Osteoblast (primary cell): ENCODE results near the gene MPV17L2. TPM values are rescaled to one million over a fixed set of nuclear protein-coding genes. Genes with fewer than 3 reads are reported as not detected.

Experiments
- DNase-seq: peaks from one replicate; pipeline ENCODE4 v3.0.0; 2011; ENCODE audit warnings: low spot score, mixed read lengths; ENCODE audit not compliant: insufficient read length; ENCODE audit errors: missing footprints
- H2AFZ ChIP-seq: 2 replicates; pipeline ENCODE4 v1.6.0; 2011; ENCODE audit warnings: mild to moderate bottlenecking, low read length
- H3K27ac ChIP-seq: 2 replicates; pipeline ENCODE4 v1.5.1; 2011; ENCODE audit warnings: mild to moderate bottlenecking, low read depth, low read length, moderate library complexity
- H3K27me3 ChIP-seq: 2 replicates; pipeline ENCODE4 v1.6.0; 2012; ENCODE audit warnings: mild to moderate bottlenecking, control low read depth, inconsistent platforms, low read length, moderate library complexity; ENCODE audit not compliant: insufficient read depth
- H3K36me3 ChIP-seq: 2 replicates; pipeline ENCODE4 v1.5.1; 2011; ENCODE audit warnings: mild to moderate bottlenecking, low read length, control low read depth, moderate library complexity; ENCODE audit not compliant: insufficient read depth
- H3K4me1 ChIP-seq: 2 replicates; pipeline ENCODE4 v1.5.1; 2011; ENCODE audit warnings: mild to moderate bottlenecking, low read length, control low read depth, moderate library complexity; ENCODE audit not compliant: insufficient read depth
- H3K4me2 ChIP-seq: 2 replicates; pipeline ENCODE4 v1.6.0; 2011; ENCODE audit warnings: mild to moderate bottlenecking, low read length; ENCODE audit not compliant: insufficient read depth
- H3K4me3 ChIP-seq: fragments of 200-600 bp; sonication (generic); 3 replicates; pipeline ENCODE4 v1.5.1; 2012; ENCODE audit warnings: mild to moderate bottlenecking, low read length, inconsistent platforms; ENCODE audit not compliant: insufficient read depth
- H3K79me2 ChIP-seq: 2 replicates; pipeline ENCODE4 v1.6.0; 2012; ENCODE audit warnings: mild to moderate bottlenecking, low read length, control low read depth, inconsistent platforms; ENCODE audit not compliant: insufficient read depth
- H3K9me3 ChIP-seq: 2 replicates; pipeline ENCODE4 v1.5.1; 2011; ENCODE audit warnings: low read depth, low read length, control low read depth
- H4K20me1 ChIP-seq: 2 replicates; pipeline ENCODE4 v1.6.0; 2012; ENCODE audit warnings: mild to moderate bottlenecking, low read length, control low read depth; ENCODE audit not compliant: insufficient read depth
- total RNA-seq: library from RNA; depleted of rRNA; stranded (reverse); fragments of >200 nt; gene quantifications from 2 replicates; pipeline ENCODE4 v1.2.3, GENCODE V29; 2012
- TF ChIP-seq, protein P1 (sequence below): IDR thresholded peaks from 2 replicates; pipeline ENCODE4 v1.5.1; 2011; ENCODE audit warnings: mild to moderate bottlenecking, low read depth, low read length, moderate library complexity; ENCODE audit errors: extremely low read depth

MPV17L2 gene
- total RNA-seq, 1 donor: 8.3 TPM

DNA sequence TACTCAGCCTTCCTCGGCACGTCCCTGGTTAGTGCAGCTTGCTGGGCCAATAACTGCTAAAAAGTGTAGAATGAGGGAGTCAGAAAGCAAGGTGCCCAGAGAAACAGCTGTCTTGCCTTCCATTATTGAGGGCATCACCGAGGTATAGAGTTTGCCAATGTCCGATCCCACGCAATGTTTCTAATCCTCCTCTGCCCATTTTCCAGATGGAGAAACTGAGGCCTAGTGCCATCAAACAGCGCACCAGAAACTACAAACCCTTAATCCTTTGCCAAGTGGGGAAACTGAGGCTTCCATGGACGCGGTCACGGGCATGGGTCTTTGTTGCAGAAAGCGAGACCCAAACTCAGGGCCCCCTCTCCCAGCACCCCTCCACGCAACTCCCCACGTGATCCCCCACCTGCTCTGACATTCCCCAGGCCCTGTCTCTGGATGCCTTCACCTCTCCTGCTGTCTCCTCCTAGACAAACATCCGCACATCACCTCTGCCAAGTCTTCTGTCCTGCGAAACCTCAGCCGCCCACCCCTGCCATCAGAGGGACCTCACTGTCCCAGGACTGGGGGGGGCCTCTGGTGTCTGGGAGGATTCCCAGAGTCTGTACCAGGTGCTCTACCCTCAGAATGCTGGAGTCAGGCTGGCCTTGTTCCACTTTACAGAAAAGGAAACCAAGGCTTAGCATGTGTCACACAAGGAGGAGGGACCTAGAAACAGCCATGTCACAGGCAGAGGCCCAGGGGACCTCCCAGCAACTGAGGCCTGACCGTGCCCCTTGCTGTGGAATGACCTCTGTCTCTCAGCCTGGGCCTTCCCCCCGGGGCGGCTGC is 34.1 kb downstream of the MPV17L2 start:
- no peaks in the 10 kb centered on the region for H3K9me3 ChIP-seq
- DNase-seq: peak; percentile 3
- no peak overlapping the region for H3K4me2 ChIP-seq
- peaks cover 12% of the 10 kb centered on the region for H3K4me1 ChIP-seq
- no peaks in the 10 kb centered on the region for H3K36me3 ChIP-seq
- no peak overlapping the region for H2AFZ ChIP-seq
- TF ChIP-seq, protein P1, sequence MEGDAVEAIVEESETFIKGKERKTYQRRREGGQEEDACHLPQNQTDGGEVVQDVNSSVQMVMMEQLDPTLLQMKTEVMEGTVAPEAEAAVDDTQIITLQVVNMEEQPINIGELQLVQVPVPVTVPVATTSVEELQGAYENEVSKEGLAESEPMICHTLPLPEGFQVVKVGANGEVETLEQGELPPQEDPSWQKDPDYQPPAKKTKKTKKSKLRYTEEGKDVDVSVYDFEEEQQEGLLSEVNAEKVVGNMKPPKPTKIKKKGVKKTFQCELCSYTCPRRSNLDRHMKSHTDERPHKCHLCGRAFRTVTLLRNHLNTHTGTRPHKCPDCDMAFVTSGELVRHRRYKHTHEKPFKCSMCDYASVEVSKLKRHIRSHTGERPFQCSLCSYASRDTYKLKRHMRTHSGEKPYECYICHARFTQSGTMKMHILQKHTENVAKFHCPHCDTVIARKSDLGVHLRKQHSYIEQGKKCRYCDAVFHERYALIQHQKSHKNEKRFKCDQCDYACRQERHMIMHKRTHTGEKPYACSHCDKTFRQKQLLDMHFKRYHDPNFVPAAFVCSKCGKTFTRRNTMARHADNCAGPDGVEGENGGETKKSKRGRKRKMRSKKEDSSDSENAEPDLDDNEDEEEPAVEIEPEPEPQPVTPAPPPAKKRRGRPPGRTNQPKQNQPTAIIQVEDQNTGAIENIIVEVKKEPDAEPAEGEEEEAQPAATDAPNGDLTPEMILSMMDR: no peak
- no peak overlapping the region for H3K4me3 ChIP-seq
- no peak overlapping the region for H3K27ac ChIP-seq
- peaks cover 24% of the 10 kb centered on the region for H3K27me3 ChIP-seq
- H3K79me2 ChIP-seq: no peaks in the 10 kb centered on the region
- no peaks in the 10 kb centered on the region for H4K20me1 ChIP-seq

GRCh38 chr19:18227781-18228271 is 34.8 kb downstream of the MPV17L2 start:
- Histone ChIP-seq H2AFZ (no peak overlapping the region), H3K4me1 (peaks cover 12% of the 10 kb centered on the region), H3K79me2 (no peaks in the 10 kb centered on the region), H3K9me3 (no peaks in the 10 kb centered on the region), H4K20me1 (no peaks in the 10 kb centered on the region), H3K4me2 (no peak overlapping the region), H3K27me3 (peaks cover 27% of the 10 kb centered on the region), H3K27ac (no peak overlapping the region), H3K36me3 (no peaks in the 10 kb centered on the region), H3K4me3 (no peak overlapping the region)
- TF ChIP-seq, protein P1: no peak
- peak; percentile 77 for DNase-seq

DNA sequence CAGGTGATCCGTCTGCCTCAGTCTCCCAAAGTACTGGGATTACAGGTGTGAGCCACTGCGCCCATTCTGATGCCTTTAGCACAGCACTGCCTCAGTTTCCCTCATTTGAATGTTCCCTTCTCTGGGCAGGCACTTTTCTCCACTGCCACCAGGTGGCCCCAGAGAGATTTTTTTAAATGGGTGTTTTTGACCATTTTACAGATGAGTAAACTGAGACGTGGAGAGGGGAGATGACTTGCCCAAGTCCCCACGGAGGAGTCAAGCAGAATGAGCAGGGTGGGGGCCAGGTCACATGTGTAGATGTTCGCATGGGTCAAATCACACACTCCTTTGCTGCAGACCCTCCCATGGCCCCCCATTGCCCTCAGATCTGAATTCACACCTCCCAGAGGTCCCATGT is 36.5 kb downstream of the MPV17L2 start:
- no peaks in the 10 kb centered on the region for H3K36me3 ChIP-seq
- TF ChIP-seq, protein P1: peak; percentile 41
- H3K4me2 ChIP-seq: no peak overlapping the region

GRCh38 chr19:18229915-18230314 is 36.9 kb downstream of the MPV17L2 start:
- Histone ChIP-seq H3K4me2 (no peak overlapping the region), H3K4me1 (peaks cover 8% of the 10 kb centered on the region), H2AFZ (no peak overlapping the region), H3K27ac (no peak overlapping the region), H3K79me2 (no peaks in the 10 kb centered on the region), H3K27me3 (peaks cover 26% of the 10 kb centered on the region), H4K20me1 (no peaks in the 10 kb centered on the region), H3K9me3 (no peaks in the 10 kb centered on the region), H3K4me3 (no peak overlapping the region), H3K36me3 (no peaks in the 10 kb centered on the region)
- TF ChIP-seq, protein P1: no peak
- DNase-seq: peak; percentile 66

More for the DNA sequence above, 36.5 kb downstream of the MPV17L2 start:
- Histone ChIP-seq H3K79me2 (no peaks in the 10 kb centered on the region), H2AFZ (no peak overlapping the region), H3K27ac (no peak overlapping the region), H4K20me1 (no peaks in the 10 kb centered on the region), H3K27me3 (peaks cover 27% of the 10 kb centered on the region), H3K4me3 (no peak overlapping the region), H3K4me1 (peaks cover 12% of the 10 kb centered on the region), H3K9me3 (no peaks in the 10 kb centered on the region)
- peak; percentile 36 for DNase-seq
